GM18507 (cell line): ENCODE data around the gene STARD4.

ENCODE experiments used
- DNase-seq: peaks from one replicate; pipeline ENCODE4 v3.0.0; 2011; ENCODE audit warnings: low read depth; ENCODE audit not compliant: insufficient read length; ENCODE audit errors: extremely low spot score
- FAIRE-seq: peaks from 2 replicates; lab custom pipeline; 2011; peaks lifted over from hg19 to GRCh38; lab: Jason Lieb, UNC

The STARD4 gene, protein sequence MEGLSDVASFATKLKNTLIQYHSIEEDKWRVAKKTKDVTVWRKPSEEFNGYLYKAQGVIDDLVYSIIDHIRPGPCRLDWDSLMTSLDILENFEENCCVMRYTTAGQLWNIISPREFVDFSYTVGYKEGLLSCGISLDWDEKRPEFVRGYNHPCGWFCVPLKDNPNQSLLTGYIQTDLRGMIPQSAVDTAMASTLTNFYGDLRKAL

GRCh38 chr5:111512375-111513130 is at the start of gene STARD4:
Gene STARD4, minus strand, starts transcription at chr5:111512535. Its CDS starts 5,102 bp downstream, at chr5:111507433.
- peak; percentile 98 for FAIRE-seq
- peak; percentile 83 for DNase-seq

DNA sequence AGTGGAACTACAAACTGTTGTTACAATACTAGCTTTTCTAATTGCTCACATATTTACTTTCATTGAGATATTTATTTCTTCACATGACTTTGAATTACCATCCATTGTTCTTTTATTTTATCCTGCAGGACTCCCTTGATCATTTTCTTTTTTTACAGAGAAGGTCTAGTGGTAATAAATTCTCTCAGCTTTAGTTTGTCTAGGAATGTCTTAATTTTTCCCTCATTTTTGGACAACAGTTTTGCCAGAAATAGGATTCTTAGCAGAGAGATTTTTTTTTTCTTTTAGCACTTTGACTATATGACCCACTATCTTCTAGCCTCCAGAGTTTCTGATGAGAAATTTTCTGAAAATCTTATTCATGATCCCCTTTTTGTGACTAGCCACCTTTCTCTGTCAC is 47.3 kb upstream of the STARD4 start:
- DNase-seq (no peak), FAIRE-seq (no peak)

- FAIRE-seq (no peak), DNase-seq (no peak)
Measured at GRCh38 chr5:111557686-111558085, 45.4 kb upstream of the STARD4 start.

- FAIRE-seq (no peak), DNase-seq (no peak)
Measured at GRCh38 chr5:111557111-111557510, 44.8 kb upstream of the STARD4 start.

GRCh38 chr5:111556501-111556900 is 44.2 kb upstream of the STARD4 start:
- FAIRE-seq (no peak), DNase-seq (no peak)

- DNase-seq (no peak), FAIRE-seq (no peak)
Measured at GRCh38 chr5:111555760-111556159, 43.4 kb upstream of the STARD4 start.

GRCh38 chr5:111553868-111554267 is 41.5 kb upstream of the STARD4 start:
- FAIRE-seq (no peak), DNase-seq (no peak)

- no peak for DNase-seq
Measured at GRCh38 chr5:111552896-111553295, 40.6 kb upstream of the STARD4 start.

DNA sequence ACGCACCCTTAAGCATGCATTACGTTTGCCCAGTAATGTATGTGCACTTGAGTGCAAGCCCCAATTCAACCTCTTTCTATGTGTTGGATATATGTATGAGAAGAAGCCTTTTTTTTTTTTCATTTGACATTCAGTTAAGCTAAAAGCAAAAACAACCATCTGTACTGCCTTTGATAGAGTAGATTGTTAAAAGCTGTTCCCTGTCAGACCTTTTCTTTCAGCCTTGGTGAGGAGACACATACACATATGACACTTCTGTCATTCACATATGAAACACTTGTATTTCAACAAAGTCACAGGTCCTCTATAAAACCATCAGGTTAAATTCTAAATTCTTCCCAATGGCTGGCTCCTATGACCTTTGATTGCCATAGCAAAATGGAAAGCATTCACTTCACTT is 40.2 kb upstream of the STARD4 start:
- DNase-seq: no peak
- FAIRE-seq: no peak

More at GRCh38 chr5:111552896-111553295, 40.6 kb upstream of the STARD4 start:
- no peak for FAIRE-seq

DNA sequence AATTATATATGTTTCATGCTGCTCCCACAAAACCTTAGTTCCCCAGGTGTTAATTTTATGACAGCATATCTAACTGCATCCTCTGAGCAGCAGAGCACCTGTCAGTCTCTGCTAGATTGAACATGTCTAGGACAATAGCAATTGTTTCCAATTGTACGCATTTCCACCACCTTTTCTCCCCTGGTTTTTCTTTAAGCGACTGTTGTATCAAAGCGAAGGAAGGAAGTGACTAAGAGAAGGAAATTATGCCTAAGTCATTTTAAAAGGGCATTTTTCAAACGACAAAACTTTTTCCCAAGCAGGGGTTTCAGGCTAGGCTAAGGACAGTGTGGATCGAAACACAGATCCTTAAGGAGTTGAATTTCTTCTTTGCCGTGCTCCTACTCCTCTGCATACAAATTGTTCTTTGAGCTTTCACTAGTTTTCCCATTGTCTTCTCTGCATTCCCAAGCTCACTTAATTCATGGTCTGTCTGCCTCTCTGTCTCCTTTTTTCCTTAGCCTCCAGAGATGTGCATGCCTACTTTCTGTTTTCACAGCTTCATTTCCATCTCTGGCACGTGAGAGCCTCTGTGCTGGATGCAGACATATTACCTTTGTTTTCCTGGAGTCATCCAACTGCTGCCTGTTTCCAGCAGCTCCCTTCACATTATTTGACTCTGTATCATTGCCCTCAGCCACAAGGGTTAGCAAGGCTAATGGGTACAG is 39.4 kb upstream of the STARD4 start:
- DNase-seq (no peak), FAIRE-seq (no peak)

DNA sequence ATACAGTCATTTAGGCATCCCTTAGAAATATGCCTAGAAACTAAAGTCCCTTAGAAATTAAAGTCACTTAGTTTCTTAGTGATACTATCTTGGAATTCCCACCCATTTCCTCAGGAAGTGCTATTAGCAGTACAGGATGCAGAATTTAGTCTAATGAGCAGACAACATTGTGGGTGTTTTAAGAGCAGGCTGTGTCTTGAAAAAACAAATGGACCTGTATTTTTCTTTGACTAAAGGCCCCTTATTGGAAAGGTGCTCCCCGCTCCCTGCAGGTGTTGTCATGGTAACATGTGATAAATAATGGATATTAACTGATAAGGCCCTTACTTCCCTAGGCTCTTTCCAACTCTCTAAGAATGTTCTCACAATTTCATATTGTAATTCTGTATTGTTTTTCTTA is 38.8 kb upstream of the STARD4 start:
- DNase-seq: no peak

GRCh38 chr5:111550282-111551020 is 38.1 kb upstream of the STARD4 start:
- DNase-seq: peak; percentile 39
- FAIRE-seq: peak; percentile 84

More for the DNA sequence above, 38.8 kb upstream of the STARD4 start:
- FAIRE-seq: no peak

- no peak for FAIRE-seq
- DNase-seq: no peak
Measured at GRCh38 chr5:111548992-111549649, 36.8 kb upstream of the STARD4 start.

GRCh38 chr5:111548348-111548950 is 36.1 kb upstream of the STARD4 start:
- DNase-seq (no peak), FAIRE-seq (no peak)

DNA sequence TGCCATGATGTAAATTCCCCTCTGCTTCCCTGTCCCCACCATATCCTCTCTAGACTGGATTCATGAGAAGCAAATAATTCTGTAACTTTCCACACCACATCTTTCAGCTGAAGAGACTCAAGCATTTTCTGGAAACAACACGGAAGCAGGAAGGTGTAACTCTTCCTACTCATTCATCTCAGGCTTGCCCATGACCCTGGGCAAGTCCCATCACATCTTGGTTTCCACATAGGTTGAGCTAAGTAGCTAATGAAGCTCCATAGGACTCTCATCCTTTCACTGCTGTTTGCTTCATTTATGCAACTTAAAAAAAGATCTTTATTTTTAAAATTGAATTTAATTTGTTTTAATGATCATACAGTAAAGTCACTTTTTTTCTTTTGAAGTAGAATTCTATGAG is 32.7 kb upstream of the STARD4 start:
- no peak for DNase-seq
- no peak for FAIRE-seq

- FAIRE-seq: no peak
- no peak for DNase-seq
Measured at GRCh38 chr5:111537141-111538024, 25.0 kb upstream of the STARD4 start.

GRCh38 chr5:111535879-111536549 is 23.7 kb upstream of the STARD4 start:
- DNase-seq: no peak
- no peak for FAIRE-seq
